ENCODE results near the gene MAP3K8.
"Not testable (repeated sequence)": the region's sequence is repeated elsewhere in the genome, so short reads cannot be mapped to it uniquely, and the experiment has no call there.

DNA sequence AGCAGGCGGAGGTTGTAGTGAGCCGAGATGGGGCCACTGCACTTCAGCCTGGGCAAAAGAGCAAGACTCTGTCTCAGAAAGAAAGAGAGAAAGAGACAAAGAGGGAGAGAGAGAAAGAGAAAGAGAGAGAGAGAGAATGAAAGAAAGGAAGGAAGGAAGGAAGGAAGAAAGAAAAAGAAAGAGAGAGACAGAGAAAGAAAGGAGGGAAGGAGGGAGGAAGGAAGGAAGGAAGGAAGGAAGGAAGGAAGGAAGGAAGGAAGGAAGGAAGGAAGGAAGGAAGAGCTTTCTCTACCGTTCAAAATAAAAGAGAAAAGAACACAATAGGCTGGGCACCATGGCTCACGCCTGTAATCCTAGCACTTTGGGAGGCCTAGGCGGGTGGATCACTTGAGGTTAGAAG is 41.5 kb downstream of the MAP3K8 start:
- TF ChIP-seq, protein P1, sequence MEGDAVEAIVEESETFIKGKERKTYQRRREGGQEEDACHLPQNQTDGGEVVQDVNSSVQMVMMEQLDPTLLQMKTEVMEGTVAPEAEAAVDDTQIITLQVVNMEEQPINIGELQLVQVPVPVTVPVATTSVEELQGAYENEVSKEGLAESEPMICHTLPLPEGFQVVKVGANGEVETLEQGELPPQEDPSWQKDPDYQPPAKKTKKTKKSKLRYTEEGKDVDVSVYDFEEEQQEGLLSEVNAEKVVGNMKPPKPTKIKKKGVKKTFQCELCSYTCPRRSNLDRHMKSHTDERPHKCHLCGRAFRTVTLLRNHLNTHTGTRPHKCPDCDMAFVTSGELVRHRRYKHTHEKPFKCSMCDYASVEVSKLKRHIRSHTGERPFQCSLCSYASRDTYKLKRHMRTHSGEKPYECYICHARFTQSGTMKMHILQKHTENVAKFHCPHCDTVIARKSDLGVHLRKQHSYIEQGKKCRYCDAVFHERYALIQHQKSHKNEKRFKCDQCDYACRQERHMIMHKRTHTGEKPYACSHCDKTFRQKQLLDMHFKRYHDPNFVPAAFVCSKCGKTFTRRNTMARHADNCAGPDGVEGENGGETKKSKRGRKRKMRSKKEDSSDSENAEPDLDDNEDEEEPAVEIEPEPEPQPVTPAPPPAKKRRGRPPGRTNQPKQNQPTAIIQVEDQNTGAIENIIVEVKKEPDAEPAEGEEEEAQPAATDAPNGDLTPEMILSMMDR (IDR thresholded peaks at IDR 0.05), result not testable (repeated sequence)
- TF ChIP-seq POLR2A (IDR thresholded peaks at IDR 0.05), result not testable (repeated sequence)
